HG02571 (cell line): Measurements from ENCODE around the gene PPP1R27.

Experiments
- ATAC-seq: cut with Tn5 transposase; IDR thresholded peaks from one replicate; pipeline ENCODE4 v1.9.1; 2021; ENCODE audit warnings: mild to moderate bottlenecking, moderate library complexity; ENCODE audit not compliant: unreplicated experiment

Gene PPP1R27

GRCh38 chr17:81863123-81863675, 28.3 kb upstream of the PPP1R27 start:
- no peak for ATAC-seq

- peak; percentile 75 for ATAC-seq
These were observed 26.1 kb upstream of the PPP1R27 start for GRCh38 chr17:81860756-81861568.

- ATAC-seq, result peak; percentile 69
These were observed 25.3 kb upstream of the PPP1R27 start, which contains the start of gene P4HB for GRCh38 chr17:81859906-81860755. Gene P4HB, minus strand, starts transcription at chr17:81860535. Its CDS starts 64 bp downstream, at chr17:81860471.

- no peak for ATAC-seq
These were observed 24.4 kb upstream of the PPP1R27 start for GRCh38 chr17:81858967-81859905.

- ATAC-seq, result no peak
These were observed 23.5 kb upstream of the PPP1R27 start for GRCh38 chr17:81858170-81858966.

- ATAC-seq, result no peak
These were observed 20.3 kb upstream of the PPP1R27 start for GRCh38 chr17:81854974-81855774.

- no peak for ATAC-seq
These were observed 17.4 kb upstream of the PPP1R27 start for GRCh38 chr17:81852237-81852636.

- no peak for ATAC-seq
These were observed 16.6 kb upstream of the PPP1R27 start for GRCh38 chr17:81851423-81851822.

- no peak for ATAC-seq
These were observed 14.6 kb upstream of the PPP1R27 start for GRCh38 chr17:81849457-81849856.

- ATAC-seq, result no peak
These were observed 12.2 kb upstream of the PPP1R27 start for GRCh38 chr17:81846743-81847689.

GRCh38 chr17:81845881-81846742, 11.3 kb upstream of the PPP1R27 start:
- ATAC-seq, result no peak

GRCh38 chr17:81845361-81845760, 10.5 kb upstream of the PPP1R27 start:
- ATAC-seq, result no peak

GRCh38 chr17:81844887-81845286, 10.0 kb upstream of the PPP1R27 start:
- no peak for ATAC-seq

- ATAC-seq, result no peak
These were observed 9.5 kb upstream of the PPP1R27 start for GRCh38 chr17:81844327-81844851.

GRCh38 chr17:81843713-81844326, 9.0 kb upstream of the PPP1R27 start:
- ATAC-seq, result no peak
